GM23338 (cell line): ENCODE results near the gene CHCHD6. TPM values are rescaled to one million over a fixed set of nuclear protein-coding genes. Genes with fewer than 3 reads are reported as not detected.

Experiments used
- ATAC-seq: fragments of 200-7000 bp; cut with Tn5 transposase; 3 replicates; pipeline ENCODE4 v1.9.1; 2020
- DNase-seq: peaks from one replicate; pipeline ENCODE4 v3.0.0-alpha.2; 2015; ENCODE audit warnings: low spot score
- H2AFZ ChIP-seq: fragments of 200-600 bp; sonication (generic); 2 replicates; pipeline ENCODE4 v1.8.0; 2016; ENCODE audit warnings: antibody characterized with exemption, mild to moderate bottlenecking, moderate library complexity
- H3F3A ChIP-seq: fragments of 200-600 bp; sonication (generic); replicated peaks from 2 replicates; pipeline ENCODE4 v1.8.0; 2017; ENCODE audit warnings: antibody characterized with exemption, mixed run types, low read depth
- H3K27ac ChIP-seq: fragments of 200-600 bp; sonication (generic); 2 replicates; pipeline ENCODE4 v1.6.1; 2016; ENCODE audit warnings: low read depth
- H3K27me3 ChIP-seq: fragments of 200-600 bp; sonication (generic); 2 replicates; pipeline ENCODE4 v1.8.0; 2016; ENCODE audit warnings: mild to moderate bottlenecking, mixed run types, moderate library complexity; ENCODE audit not compliant: insufficient read depth
- H3K36me3 ChIP-seq: fragments of 200-600 bp; sonication (generic); 2 replicates; pipeline ENCODE4 v1.8.0; 2016; ENCODE audit warnings: mild to moderate bottlenecking; ENCODE audit not compliant: insufficient read depth
- H3K4me1 ChIP-seq: fragments of 200-600 bp; sonication (generic); 2 replicates; pipeline ENCODE4 v1.8.0; 2016; ENCODE audit warnings: mild to moderate bottlenecking, moderate library complexity; ENCODE audit not compliant: insufficient read depth
- H3K4me2 ChIP-seq: fragments of 200-600 bp; sonication (generic); 2 replicates; pipeline ENCODE4 v1.7.1; 2017; ENCODE audit warnings: mixed run types
- H3K4me3 ChIP-seq: fragments of 200-600 bp; sonication (generic); 2 replicates; pipeline ENCODE4 v1.6.1; 2016; ENCODE audit warnings: mixed run types
- H3K79me2 ChIP-seq: fragments of 200-600 bp; sonication (generic); replicated peaks from 2 replicates; pipeline ENCODE4 v1.8.0; 2017; ENCODE audit warnings: mild to moderate bottlenecking; ENCODE audit not compliant: insufficient read depth
- H3K9me2 ChIP-seq: fragments of 200-600 bp; sonication (generic); 2 replicates; pipeline ENCODE4 v1.8.0; 2017; ENCODE audit not compliant: insufficient read depth
- H4K20me1 ChIP-seq: fragments of 200-600 bp; sonication (generic); replicated peaks from 2 replicates; pipeline ENCODE4 v1.8.0; 2017; ENCODE audit warnings: mild to moderate bottlenecking; ENCODE audit not compliant: insufficient read depth
- H3K27ac Mint-ChIP-seq: 2 replicates; pipeline ENCODE4 v1.8.0; 2020; ENCODE audit warnings: inconsistent platforms, mild to moderate bottlenecking, moderate library complexity, mixed read lengths
- H3K27me3 Mint-ChIP-seq: 3 replicates; pipeline ENCODE4 v1.8.0; 2022; ENCODE audit warnings: low read depth, mild to moderate bottlenecking, moderate library complexity, mixed read lengths, inconsistent platforms; ENCODE audit not compliant: insufficient read depth, poor library complexity
- H3K36me3 Mint-ChIP-seq: 3 replicates; pipeline ENCODE4 v1.8.0; 2021; ENCODE audit warnings: low read depth, mild to moderate bottlenecking, inconsistent platforms, moderate library complexity, mixed read lengths
- H3K4me1 Mint-ChIP-seq: 3 replicates; pipeline ENCODE4 v1.8.0; 2020; ENCODE audit warnings: mild to moderate bottlenecking, inconsistent platforms, mixed read lengths
- H3K4me3 Mint-ChIP-seq: 3 replicates; pipeline ENCODE4 v1.8.0; 2021; ENCODE audit warnings: moderate library complexity, mild to moderate bottlenecking, inconsistent platforms, mixed read lengths
- H3K9me3 Mint-ChIP-seq: 3 replicates; pipeline ENCODE4 v1.8.0; 2020; ENCODE audit warnings: moderate library complexity, mild to moderate bottlenecking, inconsistent platforms, mixed read lengths
- CREB1 ChIP-seq: fragments of 250-450 bp; sonication (Bioruptor Pico); IDR thresholded peaks from 2 replicates; pipeline ENCODE4 v1.5.0; 2020; ENCODE audit warnings: low read depth, mild to moderate bottlenecking, moderate library complexity
- EZH2 ChIP-seq: fragments of 200-600 bp; sonication (generic); IDR thresholded peaks from one replicate; pipeline ENCODE4 v1.8.0; 2017; ENCODE audit warnings: antibody characterized with exemption, mild to moderate bottlenecking, low read depth; ENCODE audit not compliant: unreplicated experiment
- EZH2phosphoT487 ChIP-seq: fragments of 200-600 bp; sonication (generic); IDR thresholded peaks from one replicate; pipeline ENCODE4 v1.8.1; 2018; ENCODE audit warnings: antibody characterized with exemption; ENCODE audit not compliant: unreplicated experiment
- NANOG ChIP-seq: IDR thresholded peaks from 2 replicates; pipeline ENCODE4 v1.6.1; 2016; ENCODE audit warnings: antibody characterized with exemption, borderline replicate concordance
- REST ChIP-seq: IDR thresholded peaks from one replicate; pipeline ENCODE4 v1.6.1; 2018; ENCODE audit warnings: antibody characterized with exemption; ENCODE audit not compliant: unreplicated experiment
- ZNF462 ChIP-seq: fragments of 250-450 bp; sonication (Bioruptor Pico); IDR thresholded peaks from 2 replicates; pipeline ENCODE4 v1.5.0; 2020; ENCODE audit warnings: mild to moderate bottlenecking, moderate library complexity
- polyA plus RNA-seq: library from polyadenylated mRNA; unstranded; fragments of >200 nt; fragmentation: Nextera tagmentation; extraction: Ambion mirVana; gene quantifications from 2 replicates; pipeline ENCODE4 v1.2.1, GENCODE V29; 2016
- total RNA-seq: library from RNA; depleted of rRNA; stranded (reverse); fragments of >200 nt; shearing (Covaris generic); gene quantifications from 2 replicates; pipeline ENCODE4 v1.2.3, GENCODE V29; 2014

The CHCHD6 gene
- total and polyA plus RNA-seq, 2 experiments from 2014 or later = 28.8 to 43.0 TPM

GRCh38 chr3:126850370-126851085 is 146.5 kb downstream of the CHCHD6 start:
- Mint-ChIP-seq H3K9me3 (no peaks in the 10 kb centered on the region), H3K4me1 (peaks cover 56% of the 10 kb centered on the region), H3K27me3 (peaks cover 1% of the 10 kb centered on the region), H3K36me3 (peaks cover 2% of the 10 kb centered on the region; the same call in 2 of the 3 replicates), H3K27ac (peak overlapping the region; percentile 80), H3K4me3 (peak overlapping the region; percentile 6; the same call in 1 of the 3 replicates)
- TF ChIP-seq ZNF462 (CRISPR knock-in tag) = peak; percentile 60; the same call in 1 of the 2 replicates
- TF ChIP-seq NANOG = peak; percentile 60; the same call in 1 of the 2 replicates
- no peak for TF ChIP-seq CREB1 (CRISPR knock-in tag)
- peaks cover 9% of the 10 kb centered on the region for H3F3A ChIP-seq
- DNase-seq (peak; percentile 96), ATAC-seq (peak; percentile 89)
- peaks cover 3% of the 10 kb centered on the region for H3K9me2 ChIP-seq
- no peaks in the 10 kb centered on the region for H4K20me1 ChIP-seq
- H3K4me2 ChIP-seq = peak overlapping the region; percentile 23; the same call in 1 of the 2 replicates
- peaks cover 36% of the 10 kb centered on the region for H3K4me1 ChIP-seq
- no peaks in the 10 kb centered on the region; the same call in 1 of the 2 replicates for H3K79me2 ChIP-seq
- no peaks in the 10 kb centered on the region for H3K27me3 ChIP-seq
- H3K4me3 ChIP-seq = no peak overlapping the region
- no peaks in the 10 kb centered on the region for H3K36me3 ChIP-seq
- H3K27ac ChIP-seq = peak overlapping the region; percentile 94
- H2AFZ ChIP-seq = no peak overlapping the region

- peak overlapping the region; percentile 80 for H3K27ac Mint-ChIP-seq
- ATAC-seq = no peak
- DNase-seq = no peak
- no peak for TF ChIP-seq EZH2
- no peak for TF ChIP-seq EZH2phosphoT487
- no peak for TF ChIP-seq CREB1 (CRISPR knock-in tag)
- no peak for TF ChIP-seq REST
These were observed 147.3 kb downstream of the CHCHD6 start for GRCh38 chr3:126851382-126851781.

More at GRCh38 chr3:126851382-126851781, 147.3 kb downstream of the CHCHD6 start:
- H3K27ac ChIP-seq = peak overlapping the region; percentile 94
- peaks cover 9% of the 10 kb centered on the region for H3F3A ChIP-seq
- peaks cover 3% of the 10 kb centered on the region for H3K9me2 ChIP-seq
- Mint-ChIP-seq H3K4me1 (peaks cover 54% of the 10 kb centered on the region), H3K9me3 (no peaks in the 10 kb centered on the region), H3K36me3 (peaks cover 2% of the 10 kb centered on the region; the same call in 2 of the 3 replicates), H3K27me3 (peaks cover 2% of the 10 kb centered on the region), H3K4me3 (no peak overlapping the region)
- peaks cover 36% of the 10 kb centered on the region for H3K4me1 ChIP-seq
- H3K4me2 ChIP-seq = peak overlapping the region; percentile 33
- no peaks in the 10 kb centered on the region for H3K27me3 ChIP-seq
- no peaks in the 10 kb centered on the region; the same call in 1 of the 2 replicates for H3K79me2 ChIP-seq
- no peak overlapping the region for H2AFZ ChIP-seq
- H3K36me3 ChIP-seq = no peaks in the 10 kb centered on the region
- no peaks in the 10 kb centered on the region for H4K20me1 ChIP-seq
- H3K4me3 ChIP-seq = no peak overlapping the region
